A549 (cell line): ENCODE measurements around the gene LRSAM1. TPM values are rescaled to one million over a fixed set of nuclear protein-coding genes. Genes with fewer than 3 reads are reported as not detected.

Experiments used
- ATAC-seq, 2 experiments: fragments of 200-7000 bp in 1 of 2; fragments of >200 bp in 1 of 2; cut with Nextera tagmentation in 1 of 2; cut with Tn5 transposase in 1 of 2; 3 replicates each; pipeline versions ENCODE4 v1.8.0 to v1.9.1; 2018 to 2020; ENCODE audit warnings: mild to moderate bottlenecking in 1 of 2, moderate library complexity in 1 of 2
- CTCF ChIA-PET: fragments of 300-600 bp; sonication (Branson Sonifier 250); formaldehyde crosslinking; extraction: SDS; loops from one replicate; lab custom pipeline; 2021; ENCODE audit warnings: antibody characterized with exemption, inconsistent platforms; lab: Yijun Ruan, JAX
- POLR2A ChIA-PET: fragments of 350-600 bp; formaldehyde crosslinking; extraction: SDS; loops from one replicate; lab custom pipeline; 2021; ENCODE audit warnings: antibody characterized with exemption, inconsistent platforms; lab: Yijun Ruan, JAX
- DNase-seq, 2 experiments: peaks; one replicate each; pipeline versions ENCODE4 v3.0.0 to v3.0.0-alpha.2; 2011 to 2016; ENCODE audit warnings: low read depth in 1 of 2, low spot score in 1 of 2
- FAIRE-seq: peaks from 2 replicates; lab custom pipeline; 2011; peaks lifted over from hg19 to GRCh38; lab: Jason Lieb, UNC
- H3K27ac ChIP-seq, 2 experiments: fragments of >200 bp; sonication (Bioruptor Twin); formaldehyde crosslinking; 3 replicates each; pipeline ENCODE4 v1.5.1; 2016 to 2017
- H3K4me1 ChIP-seq: fragments of >200 bp; sonication (Bioruptor Twin); formaldehyde crosslinking; 3 replicates; pipeline ENCODE4 v1.6.1; 2016
- H3K4me2 ChIP-seq: fragments of >200 bp; sonication (Bioruptor Twin); formaldehyde crosslinking; 3 replicates; pipeline ENCODE4 v1.6.1; 2016
- H3K4me3 ChIP-seq: fragments of >200 bp; sonication (Bioruptor Twin); formaldehyde crosslinking; 3 replicates; pipeline ENCODE4 v1.5.1; 2016
- H3K9me3 ChIP-seq: fragments of >200 bp; sonication (Bioruptor Twin); formaldehyde crosslinking; 3 replicates; pipeline ENCODE4 v1.6.1; 2016
- CBX2 ChIP-seq: fragments of 200-600 bp; sonication (generic); IDR thresholded peaks from 2 replicates; pipeline ENCODE4 v1.6.1; 2016; ENCODE audit warnings: low read depth, mild to moderate bottlenecking, borderline replicate concordance
- CHD2 ChIP-seq: fragments of 150-350 bp; IDR thresholded peaks from 2 replicates; pipeline ENCODE4 v1.6.1; 2014; ENCODE audit warnings: low read length; ENCODE audit not compliant: partially characterized antibody
- E2F6 ChIP-seq: IDR thresholded peaks from 2 replicates; pipeline ENCODE4 v1.6.1; 2012; ENCODE audit warnings: low read depth, borderline replicate concordance
- EHMT2 ChIP-seq: fragments of 200-600 bp; sonication (generic); IDR thresholded peaks from 2 replicates; pipeline ENCODE4 v1.6.1; 2016; ENCODE audit warnings: antibody characterized with exemption, low read depth, mild to moderate bottlenecking, moderate library complexity
- EP300 ChIP-seq, 2 experiments: fragments of >200 bp; sonication (Bioruptor Twin); formaldehyde crosslinking; IDR thresholded peaks; 2 replicates in 1 of 2; 3 replicates in 1 of 2; pipeline ENCODE4 v1.6.1; 2016 to 2017
- FOSL2 ChIP-seq, 2 experiments: fragments of 450-650 bp in 1 of 2; fragments of >200 bp in 1 of 2; sonication (Bioruptor Twin) in 1 of 2; formaldehyde crosslinking; IDR thresholded peaks; 2 replicates each; pipeline versions ENCODE4 v1.5.0 to v1.6.1; 2016 to 2020; ENCODE audit warnings: mild to moderate bottlenecking in 1 of 2, moderate library complexity in 1 of 2
- GATA3 ChIP-seq: IDR thresholded peaks from 2 replicates; pipeline ENCODE4 v1.6.1; 2012; ENCODE audit warnings: borderline replicate concordance
- HEYL ChIP-seq: fragments of 250-450 bp; sonication (Bioruptor Pico); IDR thresholded peaks from 2 replicates; pipeline ENCODE4 v1.8.0; 2021; ENCODE audit warnings: mild to moderate bottlenecking, moderate library complexity
- HMGXB4 ChIP-seq: fragments of 250-450 bp; sonication (Bioruptor Pico); IDR thresholded peaks from 2 replicates; pipeline ENCODE4 v1.5.0; 2021; ENCODE audit warnings: mild to moderate bottlenecking, moderate library complexity, borderline replicate concordance
- HOXA7 ChIP-seq: fragments of 250-450 bp; sonication (Bioruptor Pico); IDR thresholded peaks from 2 replicates; pipeline ENCODE4 v1.5.0; 2020; ENCODE audit warnings: mild to moderate bottlenecking, moderate library complexity
- KDM1A ChIP-seq: fragments of 200-600 bp; sonication (generic); IDR thresholded peaks from 2 replicates; pipeline ENCODE4 v1.6.1; 2016; ENCODE audit warnings: low read depth, mild to moderate bottlenecking
- MAFK ChIP-seq: fragments of 450-650 bp; IDR thresholded peaks from 2 replicates; pipeline ENCODE4 v1.6.1; 2014; ENCODE audit not compliant: partially characterized antibody
- NPAS2 ChIP-seq: fragments of 250-450 bp; sonication (Bioruptor Pico); IDR thresholded peaks from 2 replicates; pipeline ENCODE4 v1.8.0; 2022; ENCODE audit warnings: mild to moderate bottlenecking, moderate library complexity, borderline replicate concordance
- PHF8 ChIP-seq: fragments of 200-600 bp; sonication (generic); IDR thresholded peaks from 2 replicates; pipeline ENCODE4 v1.6.1; 2016; ENCODE audit warnings: low read depth, mild to moderate bottlenecking, antibody characterized with exemption, moderate library complexity, borderline replicate concordance
- POLR2A ChIP-seq: IDR thresholded peaks from 2 replicates; pipeline ENCODE4 v1.6.1; 2012; ENCODE audit warnings: mild to moderate bottlenecking, low read length
- RAD21 ChIP-seq, 2 experiments: fragments of >200 bp in 1 of 2; sonication (Bioruptor Twin) in 1 of 2; formaldehyde crosslinking in 1 of 2; IDR thresholded peaks in 1 of 2; conservative IDR thresholded peaks in 1 of 2; 2 replicates in 1 of 2; 3 replicates in 1 of 2; pipeline ENCODE4 v1.6.1; 2012 to 2018; ENCODE audit warnings: inconsistent platforms in 1 of 2
- RARB ChIP-seq: fragments of 250-450 bp; sonication (Bioruptor Pico); IDR thresholded peaks from 2 replicates; pipeline ENCODE4 v1.8.0; 2021; ENCODE audit warnings: mild to moderate bottlenecking, moderate library complexity
- RNF2 ChIP-seq: fragments of 200-600 bp; sonication (generic); IDR thresholded peaks from 2 replicates; pipeline ENCODE4 v1.6.1; 2016; ENCODE audit warnings: low read depth, mild to moderate bottlenecking, antibody characterized with exemption, moderate library complexity, borderline replicate concordance
- SREBF2 ChIP-seq: fragments of 450-650 bp; IDR thresholded peaks from 2 replicates; pipeline ENCODE4 v1.6.1; 2014; ENCODE audit warnings: mild to moderate bottlenecking, moderate library complexity
- TFCP2L1 ChIP-seq: fragments of 250-450 bp; sonication (Bioruptor Pico); IDR thresholded peaks from 2 replicates; pipeline ENCODE4 v1.5.0; 2021; ENCODE audit warnings: mild to moderate bottlenecking
- ZFP36 ChIP-seq: fragments of 450-650 bp; IDR thresholded peaks from 2 replicates; pipeline ENCODE4 v1.6.1; 2014; ENCODE audit warnings: borderline replicate concordance; ENCODE audit not compliant: partially characterized antibody
- WGBS: methylation state at CpG from one replicate; pipeline ENCODE4 v1.1.6; 2017; ENCODE audit errors: missing lambda C conversion rate; 5-methylcytosine and 5-hydroxymethylcytosine counted together
- polyA plus RNA-seq, 4 experiments: library from polyadenylated mRNA; depleted of rRNA in 3 of 4; stranded (reverse); fragments of >200 nt; fragmentation: RNase III in 1 of 4; extraction: RNeasy Plus Mini Kit Qiagen cat#74134 plus additional on column Dnase treatment in 1 of 4; gene quantifications; 2 replicates in 3 of 4; 3 replicates in 1 of 4; pipeline ENCODE4 v1.2.3, GENCODE V29; 2011 to 2017
- TF ChIP-seq, protein P1 (sequence below): fragments of 250-450 bp; sonication (Bioruptor Pico); IDR thresholded peaks from 2 replicates; pipeline ENCODE4 v1.5.0; 2020; ENCODE audit warnings: low read depth, mild to moderate bottlenecking, moderate library complexity
- TF ChIP-seq, protein P2 (sequence below): fragments of 200-600 bp; sonication (generic); IDR thresholded peaks from 2 replicates; pipeline ENCODE4 v1.6.1; 2016; ENCODE audit warnings: antibody characterized with exemption, mild to moderate bottlenecking, moderate library complexity

The LRSAM1 gene
- polyA plus RNA-seq, 2 of the 4 experiments (the other 2 are of a cell fraction), result 5.1 to 10.0 TPM

GRCh38 chr9:127500399-127500798, 49.1 kb downstream of the LRSAM1 start (continued):
- no peak for TF ChIP-seq HMGXB4
- no peak for TF ChIP-seq SREBF2

DNA sequence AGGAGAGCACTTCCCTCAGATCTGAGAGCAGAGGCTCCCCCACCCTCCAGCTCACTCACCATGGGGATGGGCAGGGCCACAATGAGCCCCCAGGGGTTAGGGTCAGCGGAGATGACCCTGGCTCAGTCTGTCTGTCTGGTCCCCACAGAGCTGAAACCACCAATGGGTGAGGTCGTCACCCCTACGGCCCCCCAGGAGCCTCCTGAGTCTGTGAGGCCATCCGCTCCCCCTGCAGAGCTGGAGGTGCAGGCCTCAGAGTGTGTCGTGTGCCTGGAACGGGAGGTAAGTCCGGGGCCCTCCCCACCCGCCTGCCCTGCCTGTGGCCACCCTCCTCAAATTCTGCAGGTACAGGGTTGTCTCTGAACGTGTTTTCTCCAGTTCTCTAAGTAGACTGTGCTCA, 49.6 kb downstream of the LRSAM1 start:
- POLR2A ChIA-PET, result no interaction called here
- TF ChIP-seq EHMT2 (no peak), CHD2 (no peak)
- TF ChIP-seq, protein P1, sequence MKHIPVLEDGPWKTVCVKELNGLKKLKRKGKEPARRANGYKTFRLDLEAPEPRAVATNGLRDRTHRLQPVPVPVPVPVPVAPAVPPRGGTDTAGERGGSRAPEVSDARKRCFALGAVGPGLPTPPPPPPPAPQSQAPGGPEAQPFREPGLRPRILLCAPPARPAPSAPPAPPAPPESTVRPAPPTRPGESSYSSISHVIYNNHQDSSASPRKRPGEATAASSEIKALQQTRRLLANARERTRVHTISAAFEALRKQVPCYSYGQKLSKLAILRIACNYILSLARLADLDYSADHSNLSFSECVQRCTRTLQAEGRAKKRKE (CRISPR knock-in tag), result no peak
- H3K4me3 ChIP-seq, result no peak overlapping the region

GRCh38 chr9:127501821-127502343, 50.6 kb downstream of the LRSAM1 start:
- CTCF ChIA-PET, result interaction anchor here (1.6 to 36.3 kb wide), 6 partner anchors 10 to 233 kb away, joined by 7 to 821 read pairs (median 68); partner anchors contain the start of gene TOR2A
- 89% methylated on average over 12 of the region's 12 CpGs for WGBS

More for the DNA sequence above, 49.6 kb downstream of the LRSAM1 start:
- no peak for ATAC-seq
- FAIRE-seq, result no peak
- WGBS, result 90% methylated on average over 8 of the region's 9 CpGs
- Histone ChIP-seq H3K4me2 (no peak overlapping the region), H3K9me3 (no peaks in the 10 kb centered on the region), H3K4me1 (peaks cover 11% of the 10 kb centered on the region; the same call in 1 of the 3 replicates), H3K27ac (no peak overlapping the region)
- CTCF ChIA-PET, result interaction anchor here (1.4 to 36.3 kb wide), 4 partner anchors 17 to 234 kb away, joined by 4 to 821 read pairs (median 73); partner anchors contain the start of gene TOR2A
- no peak for DNase-seq

More at GRCh38 chr9:127501821-127502343, 50.6 kb downstream of the LRSAM1 start:
- ATAC-seq (no peak), FAIRE-seq (no peak), DNase-seq (no peak)
- Histone ChIP-seq H3K27ac (no peak overlapping the region), H3K4me2 (no peak overlapping the region), H3K9me3 (no peaks in the 10 kb centered on the region), H3K4me3 (no peak overlapping the region), H3K4me1 (peaks cover 21% of the 10 kb centered on the region)
- TF ChIP-seq TFCP2L1 (CRISPR knock-in tag) (no peak), HEYL (CRISPR knock-in tag) (no peak), EP300 (IDR thresholded peaks at IDR 0.05) (no peak), KDM1A (no peak), RNF2 (no peak), HMGXB4 (no peak), MAFK (no peak), RARB (no peak), E2F6 (no peak), POLR2A (no peak), ZFP36 (no peak), RAD21 (conservative IDR thresholded peaks at IDR 0.05 in 1 of 2, IDR thresholded peaks at IDR 0.05 in 1 of 2) (no peak), NPAS2 (CRISPR knock-in tag) (no peak), CBX2 (no peak), PHF8 (no peak), FOSL2 (IDR thresholded peaks at IDR 0.05) (no peak), FOSL2 (CRISPR knock-in tag; IDR thresholded peaks at IDR 0.05) (no peak), GATA3 (no peak), HOXA7 (CRISPR knock-in tag) (no peak), CHD2 (no peak)
- TF ChIP-seq, protein P2, sequence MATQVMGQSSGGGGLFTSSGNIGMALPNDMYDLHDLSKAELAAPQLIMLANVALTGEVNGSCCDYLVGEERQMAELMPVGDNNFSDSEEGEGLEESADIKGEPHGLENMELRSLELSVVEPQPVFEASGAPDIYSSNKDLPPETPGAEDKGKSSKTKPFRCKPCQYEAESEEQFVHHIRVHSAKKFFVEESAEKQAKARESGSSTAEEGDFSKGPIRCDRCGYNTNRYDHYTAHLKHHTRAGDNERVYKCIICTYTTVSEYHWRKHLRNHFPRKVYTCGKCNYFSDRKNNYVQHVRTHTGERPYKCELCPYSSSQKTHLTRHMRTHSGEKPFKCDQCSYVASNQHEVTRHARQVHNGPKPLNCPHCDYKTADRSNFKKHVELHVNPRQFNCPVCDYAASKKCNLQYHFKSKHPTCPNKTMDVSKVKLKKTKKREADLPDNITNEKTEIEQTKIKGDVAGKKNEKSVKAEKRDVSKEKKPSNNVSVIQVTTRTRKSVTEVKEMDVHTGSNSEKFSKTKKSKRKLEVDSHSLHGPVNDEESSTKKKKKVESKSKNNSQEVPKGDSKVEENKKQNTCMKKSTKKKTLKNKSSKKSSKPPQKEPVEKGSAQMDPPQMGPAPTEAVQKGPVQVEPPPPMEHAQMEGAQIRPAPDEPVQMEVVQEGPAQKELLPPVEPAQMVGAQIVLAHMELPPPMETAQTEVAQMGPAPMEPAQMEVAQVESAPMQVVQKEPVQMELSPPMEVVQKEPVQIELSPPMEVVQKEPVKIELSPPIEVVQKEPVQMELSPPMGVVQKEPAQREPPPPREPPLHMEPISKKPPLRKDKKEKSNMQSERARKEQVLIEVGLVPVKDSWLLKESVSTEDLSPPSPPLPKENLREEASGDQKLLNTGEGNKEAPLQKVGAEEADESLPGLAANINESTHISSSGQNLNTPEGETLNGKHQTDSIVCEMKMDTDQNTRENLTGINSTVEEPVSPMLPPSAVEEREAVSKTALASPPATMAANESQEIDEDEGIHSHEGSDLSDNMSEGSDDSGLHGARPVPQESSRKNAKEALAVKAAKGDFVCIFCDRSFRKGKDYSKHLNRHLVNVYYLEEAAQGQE, result no peak
- POLR2A ChIA-PET, result no interaction called here
